Liver (tissue), 9 donors: ENCODE measurements around the gene KIF4A. TPM values are rescaled to one million over a fixed set of nuclear protein-coding genes. Genes with fewer than 3 reads are reported as not detected.

Experiments used
- DNase-seq: peaks from one replicate; pipeline ENCODE4 v3.0.0-alpha.2; 2017; ENCODE audit warnings: low spot score
- H3K27ac ChIP-seq, 2 donors: one replicate each; pipeline ENCODE4 v1.7.0; 2013; ENCODE audit warnings: inconsistent platforms in 2 of 2, low read length in 2 of 2, control low read depth in 1 of 2, low read depth in 1 of 2, mild to moderate bottlenecking in 1 of 2
- H3K27me3 ChIP-seq, 4 donors: one replicate each; pipeline versions ENCODE4 v1.6.1 to v1.7.0; 2013; ENCODE audit warnings: low read length in 3 of 4, inconsistent platforms in 1 of 4, mild to moderate bottlenecking in 1 of 4, moderate library complexity in 1 of 4; ENCODE audit not compliant: control insufficient read depth in 4 of 4, insufficient read depth in 4 of 4
- H3K36me3 ChIP-seq, 4 donors: one replicate each; pipeline versions ENCODE4 v1.6.1 to v1.7.0; 2013; ENCODE audit warnings: low read length in 3 of 4, mild to moderate bottlenecking in 3 of 4, low read depth in 1 of 4, moderate library complexity in 1 of 4; ENCODE audit not compliant: control insufficient read depth in 4 of 4, insufficient read depth in 3 of 4
- H3K4me1 ChIP-seq, 4 donors: one replicate each; pipeline versions ENCODE4 v1.6.1 to v1.7.0; 2013; ENCODE audit warnings: low read length in 3 of 4, mild to moderate bottlenecking in 3 of 4, moderate library complexity in 1 of 4; ENCODE audit not compliant: control insufficient read depth in 4 of 4, insufficient read depth in 4 of 4
- H3K4me3 ChIP-seq, 3 donors: one replicate each; pipeline versions ENCODE4 v1.6.1 to v1.7.0; 2013; ENCODE audit warnings: low read length in 3 of 3, control low read depth in 1 of 3, low read depth in 1 of 3, mild to moderate bottlenecking in 1 of 3
- H3K9ac ChIP-seq, 2 donors: one replicate each; pipeline ENCODE4 v1.7.0; 2013; ENCODE audit warnings: low read length in 2 of 2, mild to moderate bottlenecking in 2 of 2, moderate library complexity in 2 of 2, control low read depth in 1 of 2, low read depth in 1 of 2
- H3K9me3 ChIP-seq, 4 donors: one replicate each; pipeline versions ENCODE4 v1.6.1 to v1.7.0; 2013; ENCODE audit warnings: low read length in 3 of 4; ENCODE audit not compliant: control insufficient read depth in 4 of 4
- EGR1 ChIP-seq, 2 donors: IDR thresholded peaks; 2 replicates each; pipeline ENCODE4 v1.6.1; 2016 to 2018; ENCODE audit warnings: antibody characterized with exemption in 2 of 2, low read depth in 2 of 2
- FOXA1 ChIP-seq: IDR thresholded peaks from 2 replicates; pipeline ENCODE4 v1.6.1; 2016; ENCODE audit warnings: antibody characterized with exemption
- FOXA2 ChIP-seq: IDR thresholded peaks from 2 replicates; pipeline ENCODE4 v1.6.1; 2016; ENCODE audit warnings: antibody characterized with exemption
- GABPA ChIP-seq, 2 donors: IDR thresholded peaks in 1 of 2; conservative IDR thresholded peaks in 1 of 2; 2 replicates each; pipeline ENCODE4 v1.6.1; 2016; ENCODE audit warnings: antibody characterized with exemption in 2 of 2, mild to moderate bottlenecking in 1 of 2, moderate library complexity in 1 of 2
- HNF4A ChIP-seq, 2 donors: conservative IDR thresholded peaks; 2 replicates each; pipeline ENCODE4 v1.6.1; 2016; ENCODE audit warnings: antibody characterized with exemption in 2 of 2, mild to moderate bottlenecking in 2 of 2
- HNF4G ChIP-seq: IDR thresholded peaks from 2 replicates; pipeline ENCODE4 v1.6.1; 2016; ENCODE audit warnings: antibody characterized with exemption
- JUND ChIP-seq, 2 donors: IDR thresholded peaks; 2 replicates each; pipeline ENCODE4 v1.6.1; 2016; ENCODE audit warnings: antibody characterized with exemption in 2 of 2
- NR2F2 ChIP-seq: IDR thresholded peaks from 2 replicates; pipeline ENCODE4 v1.6.1; 2016; ENCODE audit warnings: antibody characterized with exemption
- RAD21 ChIP-seq, 2 donors: IDR thresholded peaks; 2 replicates each; pipeline ENCODE4 v1.6.1; 2016; ENCODE audit warnings: antibody characterized with exemption in 2 of 2, mild to moderate bottlenecking in 2 of 2
- RXRA ChIP-seq, 2 donors: IDR thresholded peaks; 2 replicates each; pipeline ENCODE4 v1.6.1; 2017 to 2018; ENCODE audit warnings: antibody characterized with exemption in 2 of 2, mild to moderate bottlenecking in 1 of 2
- SP1 ChIP-seq: IDR thresholded peaks from 2 replicates; pipeline ENCODE4 v1.6.1; 2018; ENCODE audit warnings: antibody characterized with exemption, mild to moderate bottlenecking
- TAF1 ChIP-seq: conservative IDR thresholded peaks from 2 replicates; pipeline ENCODE4 v1.6.1; 2016; ENCODE audit warnings: antibody characterized with exemption, mild to moderate bottlenecking
- YY1 ChIP-seq: IDR thresholded peaks from 2 replicates; pipeline ENCODE4 v1.6.1; 2016; ENCODE audit warnings: antibody characterized with exemption, mild to moderate bottlenecking
- WGBS: extraction: QIAGEN DNeasy Blood & Tissue Kit; methylation state at CpG from one replicate; pipeline ENCODE4 v1.1.7; 2013; 5-methylcytosine and 5-hydroxymethylcytosine counted together
- polyA plus RNA-seq, 2 donors: library from polyadenylated mRNA; stranded (reverse) in 1 of 2; unstranded in 1 of 2; fragments of 200-250 nt in 1 of 2; fragments of >200 nt in 1 of 2; fragmentation: Nextera tagmentation in 1 of 2; extraction: Ambion mirVana in 1 of 2; gene quantifications; one replicate each; pipeline versions ENCODE4 v1.2.1 to v1.2.3, GENCODE V29; 2013 to 2015
- total RNA-seq, 2 donors: library from RNA; depleted of rRNA; stranded (reverse); fragments of >200 nt; gene quantifications; one replicate each; pipeline ENCODE4 v1.2.3, GENCODE V29; 2014
- TF ChIP-seq, protein P1 (sequence below): fragments of 150-350 bp; IDR thresholded peaks from 2 replicates; pipeline ENCODE4 v1.5.1; 2017; ENCODE audit warnings: improper control_type of control experiment, low read depth, low read length; ENCODE audit not compliant: missing input control
- TF ChIP-seq, protein P2 (sequence below): IDR thresholded peaks from 2 replicates; pipeline ENCODE4 v1.6.1; 2016; ENCODE audit warnings: antibody characterized with exemption, mild to moderate bottlenecking
- TF ChIP-seq, protein P3 (sequence below): IDR thresholded peaks from 2 replicates; pipeline ENCODE4 v1.6.1; 2016; ENCODE audit warnings: antibody characterized with exemption
- TF ChIP-seq, protein P4 (sequence below): IDR thresholded peaks from 2 replicates; pipeline ENCODE4 v1.6.1; 2016; ENCODE audit warnings: antibody characterized with exemption
- TF ChIP-seq, protein P5 (sequence below): IDR thresholded peaks from 2 replicates; pipeline ENCODE4 v1.6.1; 2016; ENCODE audit warnings: antibody characterized with exemption
- donor health status: healthy.
- donor health status: healthy.
- donor health status: healthy.
- donor health status: healthy.
- donor health status: healthy.

The KIF4A gene
- total and polyA plus RNA-seq, 4 donors: under 0.01 to 17.3 (median 0.50) TPM

DNA sequence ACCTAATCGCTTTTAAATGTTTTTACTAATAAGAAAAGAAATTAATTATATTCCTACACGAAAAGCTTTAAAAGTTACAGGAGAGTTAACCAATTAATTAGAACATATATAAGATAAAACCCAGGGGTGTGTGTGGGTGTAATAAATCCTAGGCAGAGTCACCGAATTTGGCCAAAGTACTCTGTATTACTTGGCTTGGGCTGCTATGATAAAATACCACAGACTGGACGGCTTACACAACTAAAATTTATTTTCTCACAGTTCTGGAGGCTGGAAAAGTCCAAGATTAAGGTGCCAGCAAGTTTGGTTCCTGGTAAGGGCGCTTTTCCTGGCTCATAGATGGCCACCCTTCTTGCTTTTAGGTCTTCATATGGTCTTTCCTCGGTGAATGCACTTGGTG lies 45.0 kb upstream of the KIF4A start (continued):
- TF ChIP-seq, protein P1, sequence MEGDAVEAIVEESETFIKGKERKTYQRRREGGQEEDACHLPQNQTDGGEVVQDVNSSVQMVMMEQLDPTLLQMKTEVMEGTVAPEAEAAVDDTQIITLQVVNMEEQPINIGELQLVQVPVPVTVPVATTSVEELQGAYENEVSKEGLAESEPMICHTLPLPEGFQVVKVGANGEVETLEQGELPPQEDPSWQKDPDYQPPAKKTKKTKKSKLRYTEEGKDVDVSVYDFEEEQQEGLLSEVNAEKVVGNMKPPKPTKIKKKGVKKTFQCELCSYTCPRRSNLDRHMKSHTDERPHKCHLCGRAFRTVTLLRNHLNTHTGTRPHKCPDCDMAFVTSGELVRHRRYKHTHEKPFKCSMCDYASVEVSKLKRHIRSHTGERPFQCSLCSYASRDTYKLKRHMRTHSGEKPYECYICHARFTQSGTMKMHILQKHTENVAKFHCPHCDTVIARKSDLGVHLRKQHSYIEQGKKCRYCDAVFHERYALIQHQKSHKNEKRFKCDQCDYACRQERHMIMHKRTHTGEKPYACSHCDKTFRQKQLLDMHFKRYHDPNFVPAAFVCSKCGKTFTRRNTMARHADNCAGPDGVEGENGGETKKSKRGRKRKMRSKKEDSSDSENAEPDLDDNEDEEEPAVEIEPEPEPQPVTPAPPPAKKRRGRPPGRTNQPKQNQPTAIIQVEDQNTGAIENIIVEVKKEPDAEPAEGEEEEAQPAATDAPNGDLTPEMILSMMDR: no peak
- TF ChIP-seq SP1 (no peak), JUND (IDR thresholded peaks at IDR 0.05) (no peak), GABPA (IDR thresholded peaks at IDR 0.05 in 1 of 2, conservative IDR thresholded peaks at IDR 0.05 in 1 of 2) (no peak), RAD21 (IDR thresholded peaks at IDR 0.05) (no peak)
- TF ChIP-seq, protein P2, sequence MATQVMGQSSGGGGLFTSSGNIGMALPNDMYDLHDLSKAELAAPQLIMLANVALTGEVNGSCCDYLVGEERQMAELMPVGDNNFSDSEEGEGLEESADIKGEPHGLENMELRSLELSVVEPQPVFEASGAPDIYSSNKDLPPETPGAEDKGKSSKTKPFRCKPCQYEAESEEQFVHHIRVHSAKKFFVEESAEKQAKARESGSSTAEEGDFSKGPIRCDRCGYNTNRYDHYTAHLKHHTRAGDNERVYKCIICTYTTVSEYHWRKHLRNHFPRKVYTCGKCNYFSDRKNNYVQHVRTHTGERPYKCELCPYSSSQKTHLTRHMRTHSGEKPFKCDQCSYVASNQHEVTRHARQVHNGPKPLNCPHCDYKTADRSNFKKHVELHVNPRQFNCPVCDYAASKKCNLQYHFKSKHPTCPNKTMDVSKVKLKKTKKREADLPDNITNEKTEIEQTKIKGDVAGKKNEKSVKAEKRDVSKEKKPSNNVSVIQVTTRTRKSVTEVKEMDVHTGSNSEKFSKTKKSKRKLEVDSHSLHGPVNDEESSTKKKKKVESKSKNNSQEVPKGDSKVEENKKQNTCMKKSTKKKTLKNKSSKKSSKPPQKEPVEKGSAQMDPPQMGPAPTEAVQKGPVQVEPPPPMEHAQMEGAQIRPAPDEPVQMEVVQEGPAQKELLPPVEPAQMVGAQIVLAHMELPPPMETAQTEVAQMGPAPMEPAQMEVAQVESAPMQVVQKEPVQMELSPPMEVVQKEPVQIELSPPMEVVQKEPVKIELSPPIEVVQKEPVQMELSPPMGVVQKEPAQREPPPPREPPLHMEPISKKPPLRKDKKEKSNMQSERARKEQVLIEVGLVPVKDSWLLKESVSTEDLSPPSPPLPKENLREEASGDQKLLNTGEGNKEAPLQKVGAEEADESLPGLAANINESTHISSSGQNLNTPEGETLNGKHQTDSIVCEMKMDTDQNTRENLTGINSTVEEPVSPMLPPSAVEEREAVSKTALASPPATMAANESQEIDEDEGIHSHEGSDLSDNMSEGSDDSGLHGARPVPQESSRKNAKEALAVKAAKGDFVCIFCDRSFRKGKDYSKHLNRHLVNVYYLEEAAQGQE: no peak

DNA sequence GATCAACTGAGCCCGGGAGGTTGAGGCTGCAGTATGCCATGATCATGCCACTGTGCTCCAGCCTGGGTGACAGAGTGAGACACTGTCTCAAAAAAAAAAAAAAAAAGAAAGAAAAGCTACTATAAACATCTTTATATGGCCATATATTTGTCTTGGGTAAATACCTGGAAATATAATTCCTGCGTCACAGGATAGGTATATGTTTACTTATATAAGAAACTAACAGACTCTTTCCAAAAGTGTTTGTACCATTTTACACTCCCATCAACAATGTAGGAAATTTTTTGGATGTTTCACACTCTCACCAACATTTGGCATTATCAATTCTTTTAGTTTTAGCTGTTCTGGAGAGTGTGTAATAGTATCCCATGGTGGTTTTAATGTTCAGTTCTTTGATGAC lies 42.7 kb upstream of the KIF4A start:
- Histone ChIP-seq H3K27me3 (no peaks in the 10 kb centered on the region), H3K9me3 (no peaks in the 10 kb centered on the region), H3K36me3 (no peaks in the 10 kb centered on the region), H3K27ac (no peak overlapping the region), H3K4me3 (no peak overlapping the region), H3K4me1 (no peaks in the 10 kb centered on the region), H3K9ac (no peak overlapping the region)
- TF ChIP-seq HNF4G: no peak
- TF ChIP-seq, protein P3, sequence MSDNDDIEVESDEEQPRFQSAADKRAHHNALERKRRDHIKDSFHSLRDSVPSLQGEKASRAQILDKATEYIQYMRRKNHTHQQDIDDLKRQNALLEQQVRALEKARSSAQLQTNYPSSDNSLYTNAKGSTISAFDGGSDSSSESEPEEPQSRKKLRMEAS: no peak
- TF ChIP-seq NR2F2: no peak
- TF ChIP-seq TAF1: no peak
- TF ChIP-seq, protein P1: no peak
- TF ChIP-seq, protein P4, sequence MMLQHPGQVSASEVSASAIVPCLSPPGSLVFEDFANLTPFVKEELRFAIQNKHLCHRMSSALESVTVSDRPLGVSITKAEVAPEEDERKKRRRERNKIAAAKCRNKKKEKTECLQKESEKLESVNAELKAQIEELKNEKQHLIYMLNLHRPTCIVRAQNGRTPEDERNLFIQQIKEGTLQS: no peak
- no peak for TF ChIP-seq YY1
- TF ChIP-seq, protein P2: no peak
- no peak for TF ChIP-seq JUND (IDR thresholded peaks at IDR 0.05)
- TF ChIP-seq EGR1 (IDR thresholded peaks at IDR 0.05; ENCODE audit: low read depth in 2 of 2): no peak
- TF ChIP-seq SP1: no peak
- TF ChIP-seq HNF4A (conservative IDR thresholded peaks at IDR 0.05): no peak
- no peak for TF ChIP-seq GABPA (IDR thresholded peaks at IDR 0.05 in 1 of 2, conservative IDR thresholded peaks at IDR 0.05 in 1 of 2)
- TF ChIP-seq FOXA1: no peak
- no peak for TF ChIP-seq FOXA2
- TF ChIP-seq RAD21 (IDR thresholded peaks at IDR 0.05): no peak
- no peak for TF ChIP-seq RXRA (IDR thresholded peaks at IDR 0.05)
- TF ChIP-seq, protein P5, sequence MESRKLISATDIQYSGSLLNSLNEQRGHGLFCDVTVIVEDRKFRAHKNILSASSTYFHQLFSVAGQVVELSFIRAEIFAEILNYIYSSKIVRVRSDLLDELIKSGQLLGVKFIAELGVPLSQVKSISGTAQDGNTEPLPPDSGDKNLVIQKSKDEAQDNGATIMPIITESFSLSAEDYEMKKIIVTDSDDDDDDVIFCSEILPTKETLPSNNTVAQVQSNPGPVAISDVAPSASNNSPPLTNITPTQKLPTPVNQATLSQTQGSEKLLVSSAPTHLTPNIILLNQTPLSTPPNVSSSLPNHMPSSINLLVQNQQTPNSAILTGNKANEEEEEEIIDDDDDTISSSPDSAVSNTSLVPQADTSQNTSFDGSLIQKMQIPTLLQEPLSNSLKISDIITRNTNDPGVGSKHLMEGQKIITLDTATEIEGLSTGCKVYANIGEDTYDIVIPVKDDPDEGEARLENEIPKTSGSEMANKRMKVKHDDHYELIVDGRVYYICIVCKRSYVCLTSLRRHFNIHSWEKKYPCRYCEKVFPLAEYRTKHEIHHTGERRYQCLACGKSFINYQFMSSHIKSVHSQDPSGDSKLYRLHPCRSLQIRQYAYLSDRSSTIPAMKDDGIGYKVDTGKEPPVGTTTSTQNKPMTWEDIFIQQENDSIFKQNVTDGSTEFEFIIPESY: no peak
- 89% methylated on average over 2 of the region's 2 CpGs for WGBS
- no peak for DNase-seq
